GM18508 (cell line): ENCODE data around the gene SNURF.
"Not testable (repeated sequence)": the region's sequence is repeated elsewhere in the genome, so short reads cannot be mapped to it uniquely, and the experiment has no call there.

ENCODE experiments used
- ATAC-seq: cut with Tn5 transposase; IDR thresholded peaks from one replicate; pipeline ENCODE4 v1.9.1; 2021; ENCODE audit warnings: moderate number of reproducible peaks; ENCODE audit not compliant: insufficient read depth, unreplicated experiment

Gene SNURF

GRCh38 chr15:24966364-24967103, 11.7 kb downstream of the SNURF start:
- no peak for ATAC-seq

GRCh38 chr15:24971052-24971451, 16.3 kb downstream of the SNURF start:
- no peak for ATAC-seq

- no peak for ATAC-seq
These were observed 17.0 kb downstream of the SNURF start for GRCh38 chr15:24971772-24972171.

- ATAC-seq: not testable (repeated sequence)
These were observed 17.9 kb downstream of the SNURF start for GRCh38 chr15:24972707-24973106.

- no peak for ATAC-seq
These were observed 22.1 kb downstream of the SNURF start for GRCh38 chr15:24976932-24977331.

- no peak for ATAC-seq
These were observed 22.9 kb downstream of the SNURF start for GRCh38 chr15:24977686-24978085.

GRCh38 chr15:24985224-24985623, 30.4 kb downstream of the SNURF start:
- no peak for ATAC-seq

- no peak for ATAC-seq
These were observed 31.9 kb downstream of the SNURF start for GRCh38 chr15:24986653-24987052.
